ENCODE measurements around the gene ATAT1.

- no peak for TF ChIP-seq CTCF (IDR thresholded peaks at IDR 0.05)
- no peak for TF ChIP-seq POLR2A (IDR thresholded peaks at IDR 0.05)
These were observed 9.2 kb downstream of the ATAT1 start for GRCh38 chr6:30635834-30636233.
